H1 (cell line): ENCODE measurements around the gene COL6A3. TPM values are rescaled to one million over a fixed set of nuclear protein-coding genes. Genes with fewer than 3 reads are reported as not detected.

Experiments used
- CTCF ChIA-PET: fragments of 300-600 bp; sonication (Branson Sonifier 250); formaldehyde crosslinking; loops from one replicate; lab custom pipeline; 2021; ENCODE audit not compliant: partially characterized antibody; lab: Charles Lee
- POLR2A ChIA-PET: fragments of 300-600 bp; sonication (Branson Sonifier 250); formaldehyde crosslinking; loops from one replicate; lab custom pipeline; 2021; ENCODE audit warnings: inconsistent platforms; ENCODE audit not compliant: partially characterized antibody; lab: Charles Lee
- DNase-seq, 2 experiments: peaks; one replicate each; pipeline versions ENCODE4 v3.0.0 to v3.0.0-alpha.2; 2010 to 2022; ENCODE audit warnings: low spot score in 2 of 2, low read depth in 1 of 2, mixed read lengths in 1 of 2
- FAIRE-seq: peaks from 2 replicates; lab custom pipeline; 2011; peaks lifted over from hg19 to GRCh38; lab: Jason Lieb, UNC
- H2AFZ ChIP-seq: 2 replicates; pipeline ENCODE4 v1.8.1; 2012; ENCODE audit warnings: low read length, inconsistent platforms
- H2AK5ac ChIP-seq: 2 replicates; pipeline ENCODE4 v1.6.1; 2013; ENCODE audit warnings: low read depth, low read length
- H2BK120ac ChIP-seq: replicated peaks from 2 replicates; pipeline ENCODE3; 2013; ENCODE audit warnings: low read depth, low read length, inconsistent platforms
- H2BK12ac ChIP-seq: 2 replicates; pipeline ENCODE4 v1.6.1; 2013; ENCODE audit warnings: low read depth, low read length
- H2BK15ac ChIP-seq: 2 replicates; pipeline ENCODE4 v1.6.1; 2013; ENCODE audit warnings: low read length
- H2BK20ac ChIP-seq: 2 replicates; pipeline ENCODE4 v1.6.1; 2013; ENCODE audit warnings: low read length
- H2BK5ac ChIP-seq: 2 replicates; pipeline ENCODE4 v1.6.1; 2013; ENCODE audit warnings: low read depth, low read length
- H3K14ac ChIP-seq: 2 replicates; pipeline ENCODE4 v1.6.1; 2013; ENCODE audit warnings: inconsistent platforms; ENCODE audit not compliant: insufficient read length
- H3K18ac ChIP-seq: 2 replicates; pipeline ENCODE4 v1.6.1; 2013; ENCODE audit warnings: low read length; ENCODE audit errors: extremely low read depth
- H3K23ac ChIP-seq: 2 replicates; pipeline ENCODE4 v1.6.1; 2013; ENCODE audit warnings: inconsistent platforms; ENCODE audit not compliant: insufficient read length
- H3K23me2 ChIP-seq: 2 replicates; pipeline ENCODE4 v1.6.1; 2013; ENCODE audit warnings: low read depth, low read length
- H3K27ac ChIP-seq: 2 replicates; pipeline ENCODE4 v1.6.1; 2011; ENCODE audit warnings: low read depth, low read length, inconsistent platforms
- H3K27me3 ChIP-seq, 4 experiments: replicated peaks in 1 of 4; 1 replicate in 1 of 4; 2 replicates in 3 of 4; pipeline versions ENCODE4 v1.6.1 to v1.8.1; 2011 to 2013; ENCODE audit warnings: low read length in 3 of 4, mild to moderate bottlenecking in 3 of 4, inconsistent platforms in 2 of 4, mixed read lengths in 2 of 4, moderate library complexity in 1 of 4; ENCODE audit not compliant: control insufficient read depth in 3 of 4, insufficient read depth in 3 of 4; ENCODE audit errors: extremely low read depth in 1 of 4
- H3K36me3 ChIP-seq, 4 experiments: 2 replicates each; pipeline versions ENCODE4 v1.6.1 to v1.8.1; 2011 to 2013; ENCODE audit warnings: mild to moderate bottlenecking in 4 of 4, low read length in 3 of 4, moderate library complexity in 2 of 4, control low read depth in 1 of 4, inconsistent platforms in 1 of 4; ENCODE audit not compliant: insufficient read depth in 4 of 4, control insufficient read depth in 2 of 4
- H3K4ac ChIP-seq: replicated peaks from 2 replicates; pipeline ENCODE3; 2013; ENCODE audit warnings: low read length, low read depth, mixed read lengths, inconsistent platforms; ENCODE audit not compliant: insufficient read length
- H3K4me1 ChIP-seq, 4 experiments: replicated peaks in 1 of 4; 1 replicate in 1 of 4; 2 replicates in 3 of 4; pipeline versions ENCODE4 v1.6.1 to v1.8.1; 2011 to 2013; ENCODE audit warnings: low read length in 3 of 4, inconsistent platforms in 2 of 4, mixed read lengths in 1 of 4; ENCODE audit not compliant: insufficient read depth in 4 of 4, control insufficient read depth in 3 of 4
- H3K4me2 ChIP-seq, 2 experiments: 2 replicates each; pipeline versions ENCODE4 v1.6.1 to v1.8.1; 2011 to 2013; ENCODE audit warnings: low read depth in 2 of 2, low read length in 2 of 2, control low read depth in 1 of 2, inconsistent platforms in 1 of 2, mild to moderate bottlenecking in 1 of 2; ENCODE audit not compliant: insufficient read depth in 1 of 2
- H3K4me3 ChIP-seq, 4 experiments: fragments of 200-600, 300-600 bp in 1 of 4; sonication (generic), shearing (Covaris generic), sonication (Bioruptor Twin) in 1 of 4; 2 replicates each; pipeline versions ENCODE4 v1.5.1 to v1.8.1; 2011 to 2016; ENCODE audit warnings: low read length in 4 of 4, low read depth in 3 of 4, control low read depth in 2 of 4, inconsistent platforms in 2 of 4, mild to moderate bottlenecking in 2 of 4, mixed read lengths in 1 of 4, moderate library complexity in 1 of 4; ENCODE audit not compliant: insufficient read depth in 2 of 4; ENCODE audit errors: extremely low read depth in 1 of 4
- H3K56ac ChIP-seq: replicated peaks from 2 replicates; pipeline ENCODE3; 2013; ENCODE audit warnings: low read depth, mild to moderate bottlenecking, mixed read lengths, low read length, inconsistent platforms; ENCODE audit not compliant: insufficient read length
- H3K79me1 ChIP-seq: 2 replicates; pipeline ENCODE4 v1.6.1; 2013; ENCODE audit warnings: low read depth, low read length, control low read depth
- H3K79me2 ChIP-seq, 2 experiments: 2 replicates each; pipeline versions ENCODE4 v1.6.1 to v1.8.1; 2012 to 2013; ENCODE audit warnings: low read length in 2 of 2, mild to moderate bottlenecking in 2 of 2, inconsistent platforms in 1 of 2; ENCODE audit not compliant: insufficient read depth in 2 of 2, control insufficient read depth in 1 of 2
- H3K9ac ChIP-seq, 4 experiments: replicated peaks in 1 of 4; 1 replicate in 1 of 4; 2 replicates in 3 of 4; pipeline versions ENCODE4 v1.6.1 to v1.8.1; 2011 to 2013; ENCODE audit warnings: low read depth in 3 of 4, low read length in 3 of 4, control low read depth in 2 of 4, mild to moderate bottlenecking in 2 of 4, moderate library complexity in 2 of 4, inconsistent platforms in 1 of 4; ENCODE audit errors: extremely low read depth in 1 of 4
- H3K9me3 ChIP-seq, 2 experiments: 2 replicates each; pipeline versions ENCODE4 v1.6.1 to v1.8.1; 2012 to 2013; ENCODE audit warnings: mild to moderate bottlenecking in 2 of 2, moderate library complexity in 2 of 2, control low read depth in 1 of 2, inconsistent platforms in 1 of 2, low read depth in 1 of 2, low read length in 1 of 2, mixed read lengths in 1 of 2; ENCODE audit not compliant: insufficient read depth in 2 of 2
- H4K20me1 ChIP-seq, 2 experiments: replicated peaks in 1 of 2; 2 replicates each; pipeline versions ENCODE3 to v1.8.1; 2011 to 2013; ENCODE audit warnings: inconsistent platforms in 2 of 2, low read length in 2 of 2, mild to moderate bottlenecking in 1 of 2; ENCODE audit not compliant: insufficient read depth in 2 of 2, control insufficient read depth in 1 of 2
- H4K5ac ChIP-seq: 2 replicates; pipeline ENCODE4 v1.6.1; 2013; ENCODE audit warnings: low read length, low read depth, mixed read lengths, inconsistent platforms; ENCODE audit not compliant: insufficient read length
- H4K8ac ChIP-seq: 2 replicates; pipeline ENCODE4 v1.8.0; 2013; ENCODE audit warnings: mild to moderate bottlenecking, moderate library complexity, low read length, inconsistent platforms; ENCODE audit not compliant: insufficient read depth; ENCODE audit errors: extremely low read depth
- H4K91ac ChIP-seq: replicated peaks from 2 replicates; pipeline ENCODE3; 2013; ENCODE audit warnings: low read length, mixed read lengths, inconsistent platforms; ENCODE audit not compliant: insufficient read length
- ASH2L ChIP-seq: fragments of 200-600, 300-600 bp; sonication (generic); IDR thresholded peaks from one replicate; pipeline ENCODE4 v1.7.1; 2017; ENCODE audit warnings: low read length
- BRCA1 ChIP-seq: IDR thresholded peaks from 2 replicates; pipeline ENCODE4 v1.6.1; 2012; ENCODE audit warnings: low read depth, low read length, improper control_type of control experiment
- EP300 ChIP-seq, 2 experiments: IDR thresholded peaks; 1 replicate in 1 of 2; 2 replicates in 1 of 2; pipeline ENCODE4 v1.6.1; 2011 to 2012; ENCODE audit warnings: low read depth in 2 of 2, low read length in 2 of 2, mild to moderate bottlenecking in 2 of 2, borderline replicate concordance in 1 of 2, inconsistent platforms in 1 of 2, moderate library complexity in 1 of 2
- EZH2 ChIP-seq: fragments of 200-600 bp; sonication (generic); IDR thresholded peaks from 2 replicates; pipeline ENCODE4 v1.7.1; 2012; ENCODE audit warnings: low read depth, mild to moderate bottlenecking, moderate library complexity, low read length, inconsistent platforms; ENCODE audit not compliant: severe bottlenecking
- RAD21 ChIP-seq, 2 experiments: IDR thresholded peaks in 1 of 2; conservative IDR thresholded peaks in 1 of 2; 2 replicates each; pipeline ENCODE4 v1.6.1; 2011; ENCODE audit warnings: low read depth in 2 of 2, low read length in 2 of 2, improper control_type of control experiment in 1 of 2, inconsistent platforms in 1 of 2, mild to moderate bottlenecking in 1 of 2, moderate library complexity in 1 of 2
- RNF2 ChIP-seq: fragments of 200-900, 300-1000 bp; sonication (generic); IDR thresholded peaks from 2 replicates; pipeline ENCODE4 v1.7.1; 2016; ENCODE audit warnings: borderline replicate concordance, low read depth, mild to moderate bottlenecking, antibody characterized with exemption, low read length; ENCODE audit not compliant: poor library complexity, severe bottlenecking; ENCODE audit errors: missing control alignments
- SP1 ChIP-seq: IDR thresholded peaks from 2 replicates; pipeline ENCODE4 v1.6.1; 2011; ENCODE audit warnings: low read depth, low read length
- USF2 ChIP-seq: IDR thresholded peaks from 2 replicates; pipeline ENCODE4 v1.6.1; 2011; ENCODE audit warnings: low read length, improper control_type of control experiment
- WGBS, 2 experiments: shearing (Covaris generic) in 1 of 2; methylation state at CpG; one replicate each; pipeline versions ENCODE4 v1.1.6 to v1.1.7; 2013 to 2015; ENCODE audit warnings: low lambda C conversion rate in 2 of 2, mixed read lengths in 2 of 2, inconsistent platforms in 1 of 2, low coverage in 1 of 2, missing lambda C conversion rate in 1 of 2; ENCODE audit not compliant: insufficient replicate concordance in 2 of 2, insufficient coverage in 1 of 2, insufficient read length in 1 of 2; ENCODE audit errors: extremely low coverage in 1 of 2, missing lambda C conversion rate in 1 of 2; 5-methylcytosine and 5-hydroxymethylcytosine counted together
- polyA plus RNA-seq, 7 experiments: library from polyadenylated mRNA; depleted of rRNA in 3 of 7; stranded (reverse) in 5 of 7; unstranded in 2 of 7; fragments of >200 nt in 5 of 7; fragments of 200-250 nt in 2 of 7; gene quantifications; 1 replicate in 5 of 7; 2 replicates in 1 of 7; 4 replicates in 1 of 7; pipeline versions ENCODE4 v1.2.1 to v1.2.3, GENCODE V29; 2011 to 2013; ENCODE audit warnings: missing spikeins in 2 of 7, mixed read lengths in 2 of 7
- total RNA-seq: library from RNA; stranded (reverse); fragmentation: NEBNext Ultra II Directional; extraction: Animal tissue kit (Norgen Biotek cat#: 25700); gene quantifications from 2 replicates; pipeline ENCODE4 v1.2.1, GENCODE V29; 2021

COL6A3 gene
- total and polyA plus RNA-seq, 2 of the 8 experiments (the other 6 are each of a cell fraction or from before 2014, with no cell fraction given), result 1.2 to 3.4 TPM

GRCh38 chr2:237379636-237380035, 34.3 kb downstream of the COL6A3 start:
- Histone ChIP-seq H3K56ac (no peak overlapping the region), H4K91ac (no peak overlapping the region), H4K20me1 (no peaks in the 10 kb centered on the region), H3K4ac (no peak overlapping the region), H3K4me3 (no peak overlapping the region), H3K18ac (no peak overlapping the region), H3K9ac (no peak overlapping the region), H3K4me1 (no peaks in the 10 kb centered on the region), H4K5ac (no peak overlapping the region), H3K14ac (no peak overlapping the region), H3K4me2 (no peak overlapping the region), H3K27ac (no peak overlapping the region), H2BK15ac (no peak overlapping the region), H2BK12ac (no peak overlapping the region), H2BK120ac (no peak overlapping the region), H3K23me2 (no peaks in the 10 kb centered on the region), H3K23ac (no peak overlapping the region), H2AK5ac (no peak overlapping the region), H3K79me1 (no peaks in the 10 kb centered on the region), H3K79me2 (no peaks in the 10 kb centered on the region), H4K8ac (no peak overlapping the region), H2BK5ac (no peak overlapping the region), H3K36me3 (no peaks in the 10 kb centered on the region), H2BK20ac (no peak overlapping the region), H2AFZ (no peak overlapping the region), H3K27me3 (no peaks in the 10 kb centered on the region), H3K9me3 (no peaks in the 10 kb centered on the region)
- FAIRE-seq (no peak), DNase-seq (no peak)
- 86% methylated on average over 3 of the region's 3 CpGs; no CpG with 5 or more reads in 1 of the 2 experiments for WGBS, 2 experiments
- POLR2A ChIA-PET, result no interaction called here
- TF ChIP-seq RNF2 (no peak), EZH2 (no peak), SP1 (no peak), USF2 (no peak), EP300 (IDR thresholded peaks at IDR 0.05; ENCODE audit: borderline replicate concordance in 1 of 2, low read depth in 2 of 2, low read length in 2 of 2) (no peak), BRCA1 (no peak), RAD21 (IDR thresholded peaks at IDR 0.05 in 1 of 2, conservative IDR thresholded peaks at IDR 0.05 in 1 of 2; ENCODE audit: low read depth in 2 of 2, low read length in 2 of 2) (no peak), ASH2L (no peak)
- CTCF ChIA-PET, result no interaction called here
